ENCODE results near the gene PALS2.

PALS2 gene
- 32.5 to 49.2 (median 41.7) reads per million in 9 experiments for total RNA-seq

DNA sequence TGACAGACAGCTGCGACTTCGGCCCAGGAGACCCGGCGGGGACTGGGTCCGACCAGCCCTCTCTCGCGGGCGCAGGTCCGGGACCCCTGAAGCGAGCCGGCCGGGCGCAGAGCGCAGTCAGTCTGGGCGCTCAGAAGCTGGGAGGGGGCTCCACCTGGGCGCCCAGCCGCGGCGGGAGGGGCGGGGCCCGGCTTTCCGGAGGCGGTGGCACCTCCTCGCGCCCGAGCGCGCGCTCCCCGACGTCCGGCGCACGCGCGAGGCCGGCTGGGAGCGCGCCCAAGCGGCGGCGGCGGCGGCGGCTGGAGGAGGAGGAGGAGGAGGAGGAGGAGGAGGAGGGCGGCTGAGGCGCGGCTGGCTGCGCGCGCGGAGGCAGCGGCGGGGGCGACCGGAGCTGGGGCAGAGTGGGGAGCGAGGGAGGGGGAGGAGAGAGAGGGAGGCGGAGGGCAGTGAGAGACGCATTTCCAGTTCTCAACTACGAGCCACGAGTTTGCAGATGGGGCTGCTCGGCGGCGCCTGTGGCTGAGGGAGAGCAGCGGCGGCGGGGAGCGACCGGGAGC is at the start of gene PALS2:
Gene PALS2 (plus strand): TSS at position 456 of the 557 bp plus-strand sequence. CDS start 50,216 bp downstream, outside the sequence.
- H3K27ac Mint-ChIP-seq, result peak within 1 kb of the TSS; percentile 76 to 91
- DNase-seq, result peak; percentile 76 to 81 (median 79)
- H3K4me1 Mint-ChIP-seq (ENCODE audit: low read depth in 2 of 2), result peaks cover 20 to 33% of the 10 kb centered on the region in 2 donors
- H3K36me3 Mint-ChIP-seq (ENCODE audit: insufficient read depth), result peaks cover 7% of the 10 kb centered on the region
- H3K27me3 Mint-ChIP-seq, result no peaks in the 10 kb centered on the region
- peak; percentile 74 for ATAC-seq (replicated peaks)
- H3K4me3 Mint-ChIP-seq, result peak within 1 kb of the TSS; percentile 90 to 91
- no peaks in the 10 kb centered on the region for H3K9me3 Mint-ChIP-seq

DNA sequence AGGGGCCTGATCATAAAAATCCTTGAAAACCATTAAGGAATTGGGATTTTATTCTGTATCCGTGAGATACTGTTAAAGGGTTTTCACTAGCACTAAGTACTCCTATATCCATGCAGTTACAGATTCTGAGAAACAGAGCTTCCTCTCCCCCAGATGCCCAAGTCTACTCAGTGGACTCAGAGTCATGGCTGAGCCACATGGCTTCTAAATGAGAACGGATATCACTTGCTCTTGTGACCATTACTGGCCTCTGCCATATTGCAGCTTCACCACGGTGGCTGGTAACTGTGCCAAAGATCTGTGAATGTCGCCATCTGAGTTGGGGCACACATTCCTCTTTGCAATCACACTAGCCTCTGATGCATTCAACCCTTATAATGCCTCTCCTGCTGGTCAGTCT is 42.0 kb upstream of the PALS2 start:
- H3K9me3 Mint-ChIP-seq, result no peaks in the 10 kb centered on the region
- no peak overlapping the region for H3K27ac Mint-ChIP-seq
- H3K4me3 Mint-ChIP-seq, result no peak overlapping the region
- H3K4me1 Mint-ChIP-seq (ENCODE audit: low read depth in 2 of 2), result no peaks in the 10 kb centered on the region
- H3K36me3 Mint-ChIP-seq (ENCODE audit: insufficient read depth), result no peaks in the 10 kb centered on the region
- no peak for ATAC-seq (replicated peaks)
- no peak for DNase-seq
- peaks cover 0 to 6% of the 10 kb centered on the region in 2 donors for H3K27me3 Mint-ChIP-seq

- H3K4me3 Mint-ChIP-seq, result no peak overlapping the region
- no peaks in the 10 kb centered on the region for H3K36me3 Mint-ChIP-seq (ENCODE audit: insufficient read depth)
- no peak overlapping the region for H3K27ac Mint-ChIP-seq
- no peaks in the 10 kb centered on the region for H3K9me3 Mint-ChIP-seq
- H3K27me3 Mint-ChIP-seq, result no peaks in the 10 kb centered on the region
- ATAC-seq (replicated peaks), result no peak
- DNase-seq, result no peak
- H3K4me1 Mint-ChIP-seq (ENCODE audit: low read depth in 2 of 2), result no peaks in the 10 kb centered on the region
Observed at GRCh38 chr7:24536682-24537081, 36.6 kb upstream of the PALS2 start.

GRCh38 chr7:24540956-24541355 is 32.3 kb upstream of the PALS2 start:
- Mint-ChIP-seq H3K27me3 (peaks cover 17 to 23% of the 10 kb centered on the region in 2 donors), H3K4me3 (no peak overlapping the region), H3K9me3 (no peaks in the 10 kb centered on the region), H3K27ac (no peak overlapping the region), H3K36me3 (ENCODE audit: insufficient read depth) (no peaks in the 10 kb centered on the region), H3K4me1 (ENCODE audit: low read depth in 2 of 2) (no peaks in the 10 kb centered on the region)
- ATAC-seq (replicated peaks) (no peak), DNase-seq (no peak)

GRCh38 chr7:24545215-24545614 is 28.0 kb upstream of the PALS2 start:
- Mint-ChIP-seq H3K36me3 (ENCODE audit: insufficient read depth) (no peaks in the 10 kb centered on the region), H3K9me3 (no peaks in the 10 kb centered on the region), H3K27me3 (peaks cover 17 to 35% of the 10 kb centered on the region in 2 donors), H3K4me3 (no peak overlapping the region), H3K4me1 (ENCODE audit: low read depth in 2 of 2) (no peaks in the 10 kb centered on the region), H3K27ac (no peak overlapping the region)
- DNase-seq (no peak), ATAC-seq (replicated peaks) (no peak)

GRCh38 chr7:24548390-24548789 is 24.9 kb upstream of the PALS2 start:
- Mint-ChIP-seq H3K27ac (no peak overlapping the region), H3K9me3 (no peaks in the 10 kb centered on the region), H3K4me1 (ENCODE audit: low read depth in 2 of 2) (no peaks in the 10 kb centered on the region), H3K27me3 (peaks cover 16 to 34% of the 10 kb centered on the region in 2 donors), H3K4me3 (no peak overlapping the region), H3K36me3 (ENCODE audit: insufficient read depth) (no peaks in the 10 kb centered on the region)
- DNase-seq (no peak), ATAC-seq (replicated peaks) (no peak)

- DNase-seq (no peak), ATAC-seq (replicated peaks) (no peak)
- Mint-ChIP-seq H3K4me3 (no peak overlapping the region), H3K4me1 (ENCODE audit: low read depth in 2 of 2) (no peaks in the 10 kb centered on the region), H3K36me3 (ENCODE audit: insufficient read depth) (no peaks in the 10 kb centered on the region), H3K27me3 (peaks cover 5 to 18% of the 10 kb centered on the region in 2 donors), H3K9me3 (no peaks in the 10 kb centered on the region), H3K27ac (no peak overlapping the region)
Observed at GRCh38 chr7:24549991-24550390, 23.3 kb upstream of the PALS2 start.

DNA sequence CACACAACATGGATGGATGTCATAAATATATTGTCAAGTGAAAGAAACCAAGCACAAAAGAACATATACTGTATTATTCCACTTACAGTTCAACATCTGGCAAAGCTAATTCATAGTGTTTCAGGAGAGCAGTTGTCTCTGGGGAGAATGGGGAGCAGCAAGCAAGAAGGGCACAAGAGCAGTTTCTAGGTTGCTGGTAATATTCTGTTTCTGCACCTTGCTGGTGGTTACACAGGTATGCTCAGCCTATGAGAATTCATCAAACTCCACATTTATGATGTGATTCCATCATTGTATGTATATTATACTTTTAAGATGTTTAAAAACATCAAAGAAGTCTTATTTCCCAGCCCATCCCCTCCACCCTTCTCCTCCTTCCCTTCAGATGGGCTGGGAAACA is 18.1 kb upstream of the PALS2 start:
- ATAC-seq (replicated peaks) (no peak), DNase-seq (no peak)
- peaks cover 0 to 5% of the 10 kb centered on the region in 2 donors for H3K27me3 Mint-ChIP-seq
- H3K36me3 Mint-ChIP-seq (ENCODE audit: insufficient read depth), result no peaks in the 10 kb centered on the region
- no peaks in the 10 kb centered on the region for H3K4me1 Mint-ChIP-seq (ENCODE audit: low read depth in 2 of 2)
- no peak overlapping the region for H3K4me3 Mint-ChIP-seq
- H3K9me3 Mint-ChIP-seq, result no peaks in the 10 kb centered on the region
- no peak overlapping the region for H3K27ac Mint-ChIP-seq

DNA sequence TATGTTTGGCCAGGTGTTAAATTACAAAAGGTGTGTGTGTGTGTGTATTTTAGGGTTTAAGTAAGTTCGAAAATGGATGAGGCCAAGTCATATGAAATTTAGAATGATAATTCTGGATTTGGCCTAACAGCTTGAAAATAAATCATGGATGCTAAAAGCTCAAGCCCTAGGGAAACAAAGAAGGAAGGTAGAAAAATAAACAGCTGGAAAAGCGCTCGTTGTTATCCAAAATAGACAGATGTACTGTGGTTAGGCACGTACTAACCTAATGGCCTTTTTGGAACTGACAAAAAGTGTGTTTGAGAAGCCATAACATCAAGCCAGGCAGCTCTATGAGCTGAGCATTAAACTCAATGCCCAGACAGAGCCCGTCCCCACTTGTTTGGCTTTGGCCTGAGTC is 17.5 kb upstream of the PALS2 start:
- Mint-ChIP-seq H3K9me3 (no peaks in the 10 kb centered on the region), H3K4me1 (ENCODE audit: low read depth in 2 of 2) (no peaks in the 10 kb centered on the region), H3K4me3 (no peak overlapping the region), H3K36me3 (ENCODE audit: insufficient read depth) (no peaks in the 10 kb centered on the region), H3K27me3 (peaks cover 0 to 5% of the 10 kb centered on the region in 2 donors), H3K27ac (no peak overlapping the region)
- DNase-seq (no peak), ATAC-seq (replicated peaks) (no peak)

- no peak for ATAC-seq (replicated peaks)
- no peaks in the 10 kb centered on the region for H3K4me1 Mint-ChIP-seq (ENCODE audit: low read depth in 2 of 2)
- H3K27me3 Mint-ChIP-seq, result peaks cover 0 to 10% of the 10 kb centered on the region in 2 donors
- H3K4me3 Mint-ChIP-seq, result no peak overlapping the region
- H3K27ac Mint-ChIP-seq, result no peak overlapping the region
- DNase-seq, result no peak
- H3K9me3 Mint-ChIP-seq, result no peaks in the 10 kb centered on the region
- no peaks in the 10 kb centered on the region for H3K36me3 Mint-ChIP-seq (ENCODE audit: insufficient read depth)
Observed at GRCh38 chr7:24560772-24561171, 12.5 kb upstream of the PALS2 start.

DNA sequence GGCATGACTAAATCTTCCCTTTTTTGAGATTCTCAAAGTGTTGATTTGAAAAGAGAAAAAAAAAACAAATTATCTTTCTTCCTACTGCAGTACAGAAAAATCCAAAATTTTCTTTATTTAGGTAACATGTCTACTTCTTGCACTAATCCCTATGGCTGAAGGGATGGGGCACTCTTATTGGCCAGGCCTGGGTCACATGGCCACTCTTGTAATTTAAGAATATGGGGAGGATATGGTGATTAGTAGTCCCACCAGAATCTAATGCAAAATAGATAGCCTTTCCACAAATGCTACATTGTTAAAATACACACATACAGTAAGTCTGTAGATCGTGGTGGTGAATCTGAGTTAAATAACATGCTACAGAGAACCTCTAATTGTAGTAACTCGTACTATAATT is 7.0 kb upstream of the PALS2 start:
- H3K9me3 Mint-ChIP-seq, result no peaks in the 10 kb centered on the region
- ATAC-seq (replicated peaks) (no peak), DNase-seq (no peak)
- no peaks in the 10 kb centered on the region for H3K4me1 Mint-ChIP-seq (ENCODE audit: low read depth in 2 of 2)
- H3K4me3 Mint-ChIP-seq, result no peak overlapping the region
- no peaks in the 10 kb centered on the region for H3K36me3 Mint-ChIP-seq (ENCODE audit: insufficient read depth)
- peaks cover 0 to 10% of the 10 kb centered on the region in 2 donors for H3K27me3 Mint-ChIP-seq
- H3K27ac Mint-ChIP-seq, result no peak overlapping the region

- Mint-ChIP-seq H3K4me3 (no peak overlapping the region), H3K9me3 (no peaks in the 10 kb centered on the region), H3K27ac (no peak overlapping the region), H3K4me1 (ENCODE audit: low read depth in 2 of 2) (peaks cover 16 to 26% of the 10 kb centered on the region in 2 donors), H3K36me3 (ENCODE audit: insufficient read depth) (peaks cover 7% of the 10 kb centered on the region), H3K27me3 (peaks cover 0 to 6% of the 10 kb centered on the region in 2 donors)
- ATAC-seq (replicated peaks) (no peak), DNase-seq (no peak)
Observed at GRCh38 chr7:24570983-24571382, 2.3 kb upstream of the PALS2 start.

DNA sequence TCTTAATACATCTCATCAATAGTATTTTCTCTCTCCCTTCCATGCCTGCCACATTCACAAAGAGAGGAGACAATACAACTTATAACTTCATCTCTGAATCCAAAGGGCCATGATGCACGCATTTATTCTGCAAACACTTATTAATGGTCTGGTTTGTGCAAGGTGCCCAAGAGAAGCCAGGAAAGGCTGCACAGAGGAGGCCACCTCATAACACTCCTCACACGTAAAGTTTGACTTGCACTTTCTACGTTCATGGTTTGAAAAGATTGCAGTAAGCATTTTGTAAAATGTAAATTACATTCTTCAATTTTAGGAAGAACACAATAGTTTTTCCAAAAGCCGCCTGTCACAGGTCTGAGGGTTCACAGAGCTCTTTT is 1.2 kb upstream of the PALS2 start:
- DNase-seq (no peak), ATAC-seq (replicated peaks) (no peak)
- Mint-ChIP-seq H3K27ac (peak overlapping the region; percentile 76 to 91), H3K36me3 (ENCODE audit: insufficient read depth) (peaks cover 7% of the 10 kb centered on the region), H3K9me3 (no peaks in the 10 kb centered on the region), H3K27me3 (peaks cover 0 to 3% of the 10 kb centered on the region in 2 donors), H3K4me3 (peak overlapping the region; percentile 80 to 87), H3K4me1 (ENCODE audit: low read depth in 2 of 2) (peaks cover 20 to 33% of the 10 kb centered on the region in 2 donors)

DNA sequence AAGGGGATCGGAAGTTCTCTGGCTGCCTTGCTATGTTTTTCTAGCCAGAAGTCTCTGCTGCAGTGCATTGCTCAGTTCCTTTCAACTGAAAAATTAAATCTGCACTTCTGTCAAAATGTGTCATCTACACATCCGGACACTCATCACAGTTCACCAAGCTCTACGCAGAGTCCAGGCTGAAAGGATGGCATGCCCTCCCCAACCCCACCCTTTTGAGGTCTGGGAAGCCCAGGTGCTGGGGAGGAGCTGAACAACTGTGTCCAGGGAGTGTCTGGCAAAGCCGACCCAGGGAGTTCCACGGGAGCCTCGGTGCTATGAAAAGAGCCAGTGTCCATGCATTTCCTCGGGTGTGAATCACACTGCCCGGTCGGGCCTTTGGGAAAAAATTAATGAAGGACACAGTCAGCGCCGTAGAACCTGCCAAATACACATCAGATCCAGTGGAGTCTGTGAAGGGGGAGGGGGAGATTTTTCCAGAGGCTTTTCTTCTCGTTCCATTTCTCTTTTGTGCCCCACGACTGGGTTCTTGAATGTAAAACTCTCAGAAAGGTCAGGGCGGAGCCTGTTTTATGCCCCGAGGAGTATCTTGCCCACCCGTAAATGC is 757 bp upstream of the PALS2 start:
- H3K27me3 Mint-ChIP-seq, result no peaks in the 10 kb centered on the region
- peak in 2 of 3 experiments; percentile 12 to 26 for DNase-seq
- peaks cover 7% of the 10 kb centered on the region for H3K36me3 Mint-ChIP-seq (ENCODE audit: insufficient read depth)
- H3K4me3 Mint-ChIP-seq, result peak overlapping the region; percentile 80 to 87
- peak overlapping the region; percentile 76 to 91 for H3K27ac Mint-ChIP-seq
- ATAC-seq (replicated peaks), result peak; percentile 37
- H3K4me1 Mint-ChIP-seq (ENCODE audit: low read depth in 2 of 2), result peaks cover 20 to 33% of the 10 kb centered on the region in 2 donors
- H3K9me3 Mint-ChIP-seq, result no peaks in the 10 kb centered on the region

Measured in effector memory CD8-positive, alpha-beta T cell (primary cell).